Spinal cord (tissue), 10 donors: ENCODE results near the gene SLC8A1. TPM values are rescaled to one million over a fixed set of nuclear protein-coding genes. Genes with fewer than 3 reads are reported as not detected.
A peak's percentile ranks its signal among the peaks of the same experiment; 100 is the strongest.

ENCODE experiments used
- DNase-seq, 6 donors: peaks; one replicate each; pipeline versions ENCODE4 v3.0.0 to v3.0.0-alpha.2; 2013 to 2015; ENCODE audit warnings: low spot score in 6 of 6, low read depth in 4 of 6
- H3K27ac ChIP-seq: one replicate; pipeline ENCODE4 v1.5.1; 2013; ENCODE audit warnings: low read depth, low read length, control low read depth
- H3K27me3 ChIP-seq: one replicate; pipeline ENCODE4 v1.6.1; 2013; ENCODE audit warnings: low read length; ENCODE audit not compliant: control insufficient read depth, insufficient read depth
- H3K36me3 ChIP-seq: one replicate; pipeline ENCODE4 v1.6.1; 2013; ENCODE audit warnings: low read length; ENCODE audit not compliant: control insufficient read depth, insufficient read depth
- H3K4me1 ChIP-seq: one replicate; pipeline ENCODE4 v1.6.1; 2013; ENCODE audit warnings: low read length; ENCODE audit not compliant: control insufficient read depth, insufficient read depth
- H3K4me3 ChIP-seq: one replicate; pipeline ENCODE4 v1.5.1; 2013; ENCODE audit warnings: low read depth, low read length, control low read depth
- H3K9me3 ChIP-seq: one replicate; pipeline ENCODE4 v1.6.1; 2013; ENCODE audit warnings: low read length; ENCODE audit not compliant: control insufficient read depth, insufficient read depth
- WGBS: methylation state at CpG from one replicate; pipeline ENCODE4 v1.1.5; 2013; ENCODE audit warnings: missing lambda C conversion rate; ENCODE audit not compliant: insufficient coverage; 5-methylcytosine and 5-hydroxymethylcytosine counted together
- polyA plus RNA-seq, 2 donors: library from polyadenylated mRNA; unstranded; fragments of 120-200 nt; gene quantifications; one replicate each; pipeline ENCODE4 v1.2.1, GENCODE V29; 2013; ENCODE audit not compliant: insufficient read length in 2 of 2
- total RNA-seq, 2 donors: library from RNA; depleted of rRNA in 1 of 2; stranded (reverse); fragments of 120-200 nt in 1 of 2; fragments of >200 nt in 1 of 2; gene quantifications; one replicate each; pipeline versions ENCODE4 v1.2.3 to v1.2.4, GENCODE V29; 2013 to 2014
- donor health status: healthy.

SLC8A1 gene
- total and polyA plus RNA-seq, 4 donors, result 21.9 to 137 (median 56.3) TPM

GRCh38 chr2:40316620-40317019, 135.3 kb downstream of the SLC8A1 start:
- Histone ChIP-seq H3K9me3 (peaks cover 5% of the 10 kb centered on the region), H3K4me3 (no peak overlapping the region), H3K4me1 (no peaks in the 10 kb centered on the region), H3K27ac (no peak overlapping the region), H3K36me3 (no peaks in the 10 kb centered on the region), H3K27me3 (no peaks in the 10 kb centered on the region)
- no peak for DNase-seq
- 80% methylated on average over 1 of the region's 1 CpG for WGBS

GRCh38 chr2:40315683-40316082, 136.2 kb downstream of the SLC8A1 start:
- no peak overlapping the region for H3K4me3 ChIP-seq
- H3K4me1 ChIP-seq, result no peaks in the 10 kb centered on the region
- H3K9me3 ChIP-seq, result peaks cover 5% of the 10 kb centered on the region
- DNase-seq, result peak in 3 of 6 donors; percentile 12 to 52 (median 46)
- no peaks in the 10 kb centered on the region for H3K36me3 ChIP-seq
- WGBS, result 60% methylated on average over 1 of the region's 2 CpGs
- H3K27ac ChIP-seq, result no peak overlapping the region
- H3K27me3 ChIP-seq, result no peaks in the 10 kb centered on the region

GRCh38 chr2:40311026-40311425, 140.9 kb downstream of the SLC8A1 start:
- WGBS, result no CpG with 5 or more reads among the region's 2 CpGs
- no peaks in the 10 kb centered on the region for H3K36me3 ChIP-seq
- H3K9me3 ChIP-seq, result peaks cover 5% of the 10 kb centered on the region
- no peaks in the 10 kb centered on the region for H3K4me1 ChIP-seq
- H3K27me3 ChIP-seq, result no peaks in the 10 kb centered on the region
- no peak overlapping the region for H3K27ac ChIP-seq
- DNase-seq, result no peak
- no peak overlapping the region for H3K4me3 ChIP-seq

- Histone ChIP-seq H3K27ac (no peak overlapping the region), H3K4me1 (no peaks in the 10 kb centered on the region), H3K27me3 (no peaks in the 10 kb centered on the region), H3K36me3 (no peaks in the 10 kb centered on the region), H3K9me3 (peaks cover 5% of the 10 kb centered on the region), H3K4me3 (no peak overlapping the region)
- no CpG with 5 or more reads among the region's 1 CpG for WGBS
- DNase-seq, result no peak
Observed at GRCh38 chr2:40310303-40310702, 141.6 kb downstream of the SLC8A1 start.

- Histone ChIP-seq H3K36me3 (no peaks in the 10 kb centered on the region), H3K4me1 (peaks cover 4% of the 10 kb centered on the region), H3K9me3 (no peaks in the 10 kb centered on the region), H3K4me3 (no peak overlapping the region), H3K27ac (no peak overlapping the region), H3K27me3 (no peaks in the 10 kb centered on the region)
- WGBS, result 62% methylated on average over 8 of the region's 8 CpGs
- DNase-seq, result peak in 1 of 6 donors; percentile 41
Observed at GRCh38 chr2:40304340-40304739, 147.6 kb downstream of the SLC8A1 start.

GRCh38 chr2:40303746-40304145, 148.1 kb downstream of the SLC8A1 start:
- 100% methylated on average over 2 of the region's 4 CpGs for WGBS
- no peak for DNase-seq

GRCh38 chr2:40302751-40303325, 149.1 kb downstream of the SLC8A1 start:
- Histone ChIP-seq H3K27ac (no peak overlapping the region), H3K27me3 (no peaks in the 10 kb centered on the region), H3K4me3 (no peak overlapping the region), H3K36me3 (no peaks in the 10 kb centered on the region), H3K9me3 (no peaks in the 10 kb centered on the region), H3K4me1 (peaks cover 4% of the 10 kb centered on the region)
- no peak for DNase-seq
- 100% methylated on average over 1 of the region's 2 CpGs for WGBS

More at GRCh38 chr2:40303746-40304145, 148.1 kb downstream of the SLC8A1 start:
- Histone ChIP-seq H3K9me3 (no peaks in the 10 kb centered on the region), H3K36me3 (no peaks in the 10 kb centered on the region), H3K27me3 (no peaks in the 10 kb centered on the region), H3K4me1 (peaks cover 4% of the 10 kb centered on the region), H3K27ac (no peak overlapping the region), H3K4me3 (no peak overlapping the region)

- Histone ChIP-seq H3K27me3 (no peaks in the 10 kb centered on the region), H3K4me1 (peaks cover 4% of the 10 kb centered on the region), H3K27ac (no peak overlapping the region), H3K4me3 (no peak overlapping the region), H3K36me3 (no peaks in the 10 kb centered on the region), H3K9me3 (no peaks in the 10 kb centered on the region)
- DNase-seq, result no peak
- 75% methylated on average over 4 of the region's 6 CpGs for WGBS
Observed at GRCh38 chr2:40300391-40300790, 151.5 kb downstream of the SLC8A1 start.

GRCh38 chr2:40299781-40300180, 152.1 kb downstream of the SLC8A1 start:
- 100% methylated on average over 1 of the region's 2 CpGs for WGBS
- no peaks in the 10 kb centered on the region for H3K27me3 ChIP-seq
- no peaks in the 10 kb centered on the region for H3K9me3 ChIP-seq
- no peak overlapping the region for H3K27ac ChIP-seq
- DNase-seq, result no peak
- no peaks in the 10 kb centered on the region for H3K36me3 ChIP-seq
- no peak overlapping the region for H3K4me3 ChIP-seq
- H3K4me1 ChIP-seq, result peaks cover 4% of the 10 kb centered on the region

GRCh38 chr2:40299173-40299572, 152.7 kb downstream of the SLC8A1 start:
- H3K27ac ChIP-seq, result no peak overlapping the region
- H3K27me3 ChIP-seq, result no peaks in the 10 kb centered on the region
- DNase-seq, result no peak
- H3K4me1 ChIP-seq, result no peaks in the 10 kb centered on the region
- no peaks in the 10 kb centered on the region for H3K36me3 ChIP-seq
- H3K9me3 ChIP-seq, result no peaks in the 10 kb centered on the region
- 78% methylated on average over 1 of the region's 1 CpG for WGBS
- no peak overlapping the region for H3K4me3 ChIP-seq
